KBM-7 (cell line): Measurements from ENCODE around the gene ELMO1.

Source experiments
- DNase-seq: peaks from one replicate; pipeline ENCODE4 v3.0.0-alpha.2; 2015
- in situ Hi-C: fragments of 300-500 bp; cut with MboI; formaldehyde crosslinking; loops from 2 replicates; pipeline ENCODE4 v1.14.3; 2020; ENCODE audit warnings: low sequenced_read_pairs, low pct_unique_long_range_greater_than_20kb, mixed read lengths

Gene ELMO1

DNA sequence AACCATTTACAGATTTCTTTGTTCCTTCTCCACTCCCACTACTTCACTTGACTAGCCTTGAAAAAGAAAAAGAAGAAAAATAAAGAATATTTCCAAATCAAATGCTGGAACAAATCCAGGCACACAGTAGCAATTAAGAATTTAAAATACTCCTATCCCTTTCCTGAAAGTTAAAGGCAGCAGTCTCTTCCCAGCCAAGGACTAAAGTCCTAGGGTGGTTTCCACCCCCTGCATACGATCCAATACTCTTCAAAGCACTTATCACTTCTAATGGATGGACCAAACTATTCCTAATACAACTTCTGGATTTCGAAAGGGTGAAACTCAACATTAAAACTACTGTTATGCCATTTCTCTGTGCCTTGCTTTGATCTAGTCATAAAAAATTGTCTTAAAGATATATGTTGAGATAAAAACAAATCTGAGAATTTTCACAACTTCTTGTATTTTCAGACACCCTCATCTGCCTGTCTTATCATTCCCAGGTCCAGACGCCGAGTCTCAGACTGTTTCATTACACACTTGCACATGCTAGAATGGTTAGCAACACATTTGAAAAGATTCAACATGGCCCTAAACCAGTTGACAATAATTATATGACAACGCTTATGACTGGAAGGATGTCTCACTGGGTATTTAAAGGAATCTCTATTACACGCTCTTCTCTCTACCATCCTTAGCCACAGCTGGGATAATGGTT lies 13.4 kb downstream of the ELMO1 start:
- in situ Hi-C loops: no loop called here
- no peak for DNase-seq

DNA sequence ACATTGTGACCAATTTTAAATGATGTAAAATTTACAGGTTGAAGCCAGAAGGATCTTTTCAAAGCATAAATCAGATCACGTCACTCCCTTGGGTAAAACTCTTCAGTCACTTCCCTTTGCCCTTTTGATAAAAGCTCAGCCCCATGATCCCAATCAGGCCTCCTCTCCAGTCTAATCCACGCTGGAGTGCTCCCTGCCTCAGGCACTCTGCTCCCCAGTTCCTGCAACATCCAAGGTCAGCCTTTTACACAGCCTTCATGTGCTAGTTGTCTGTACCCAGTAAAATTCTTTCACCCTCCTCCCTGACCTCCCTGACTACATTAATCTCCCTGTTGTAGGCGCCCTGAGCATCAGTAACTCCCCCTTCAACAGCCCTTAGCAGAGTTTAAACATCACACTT lies 14.1 kb downstream of the ELMO1 start:
- in situ Hi-C loops: no loop called here

DNA sequence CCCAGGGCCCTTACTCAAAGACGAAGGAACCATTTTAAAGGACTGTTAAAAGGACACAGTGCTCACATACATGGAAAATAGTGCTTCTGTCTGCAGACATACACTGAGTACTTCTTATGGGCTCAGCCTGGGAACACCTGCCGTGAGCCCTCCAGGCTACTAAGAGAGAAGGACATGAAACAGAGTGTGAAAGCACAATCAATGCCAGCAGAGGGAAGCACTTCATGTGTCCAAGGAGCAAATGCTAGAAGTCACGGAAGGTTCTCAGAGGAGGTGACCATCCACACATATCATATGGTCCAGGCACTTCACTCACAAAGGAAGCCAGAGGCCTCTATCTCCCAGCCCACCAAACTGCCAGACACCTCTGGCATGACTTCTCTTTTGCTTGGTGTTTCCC lies 15.5 kb downstream of the ELMO1 start:
- in situ Hi-C loops: no loop called here
- no peak for DNase-seq

More for the DNA sequence above, 14.1 kb downstream of the ELMO1 start:
- no peak for DNase-seq

- in situ Hi-C loops: no loop called here
- no peak for DNase-seq
Observed at GRCh38 chr7:37432281-37432920, 16.3 kb downstream of the ELMO1 start.

- in situ Hi-C loops: no loop called here
- DNase-seq: no peak
Observed at GRCh38 chr7:37431413-37431812, 17.3 kb downstream of the ELMO1 start.

- DNase-seq: no peak
- in situ Hi-C loops: no loop called here
Observed at GRCh38 chr7:37430640-37431039, 18.0 kb downstream of the ELMO1 start.

DNA sequence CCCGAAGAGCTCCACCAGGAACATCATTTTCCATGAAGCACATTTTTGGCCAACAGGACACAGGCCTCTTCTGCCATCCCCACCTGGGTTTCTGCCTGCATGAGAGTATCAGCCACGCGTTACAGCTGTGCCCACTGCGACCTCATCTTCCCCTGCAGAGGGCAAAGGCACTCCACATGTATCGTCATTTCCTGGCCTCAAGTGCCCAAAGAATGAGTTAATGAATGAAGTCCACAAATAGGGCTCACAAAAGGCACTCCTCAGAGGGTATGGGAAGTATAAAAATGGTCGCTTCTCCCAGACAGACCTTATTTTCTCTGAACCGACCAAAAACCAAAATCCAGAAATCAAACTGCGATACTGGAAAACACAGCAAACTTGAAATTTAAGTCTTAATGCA lies 18.5 kb downstream of the ELMO1 start:
- in situ Hi-C loops: no loop called here

GRCh38 chr7:37429435-37429791 lies 19.3 kb downstream of the ELMO1 start:
- no peak for DNase-seq
- in situ Hi-C loops: no loop called here

More for the DNA sequence above, 18.5 kb downstream of the ELMO1 start:
- no peak for DNase-seq

- DNase-seq: no peak
- in situ Hi-C loops: no loop called here
Observed at GRCh38 chr7:37428681-37429434, 19.8 kb downstream of the ELMO1 start.

- in situ Hi-C loops: no loop called here
- no peak for DNase-seq
Observed at GRCh38 chr7:37427276-37427940, 21.3 kb downstream of the ELMO1 start.

DNA sequence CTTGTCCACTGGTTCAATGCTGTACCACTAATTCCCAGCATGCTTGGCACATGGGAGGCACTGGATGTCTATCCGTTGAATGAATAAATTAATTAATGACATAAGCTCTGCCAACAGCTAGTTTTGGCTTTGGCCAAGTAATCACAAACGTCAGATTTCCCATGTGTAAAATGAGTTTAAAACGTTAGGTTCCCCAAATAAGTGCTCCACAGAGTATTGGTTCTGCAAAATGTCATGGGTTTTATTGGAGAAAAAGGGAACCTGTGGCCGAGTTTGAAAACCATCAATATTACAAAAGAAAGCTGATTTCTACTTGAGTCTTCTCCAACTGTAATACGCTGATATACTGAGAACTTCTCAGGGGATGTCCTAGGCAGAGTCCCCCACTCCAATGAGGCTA lies 23.2 kb downstream of the ELMO1 start:
- DNase-seq: no peak
- in situ Hi-C loops: no loop called here

- in situ Hi-C loops: no loop called here
Observed at GRCh38 chr7:37424995-37425394, 23.7 kb downstream of the ELMO1 start.

DNA sequence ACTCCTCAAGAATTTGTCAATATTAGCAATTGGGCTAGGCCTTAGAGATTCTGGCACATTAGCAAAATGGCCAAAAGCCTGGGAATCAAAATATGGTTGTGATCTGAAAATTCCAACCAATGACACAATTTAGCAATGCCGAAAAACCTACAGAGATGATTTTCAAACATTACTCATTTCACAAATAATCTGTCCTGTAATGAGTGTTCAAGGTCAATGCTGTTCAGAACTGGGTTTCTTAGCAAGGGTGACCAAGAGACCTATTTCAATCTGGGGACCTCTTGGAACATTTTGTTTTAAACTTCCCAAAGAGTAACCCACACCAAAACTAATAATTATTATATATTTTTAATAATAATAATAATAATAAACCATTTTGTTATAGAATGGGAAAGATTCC lies 24.1 kb downstream of the ELMO1 start:
- DNase-seq: no peak
- in situ Hi-C loops: no loop called here

More at GRCh38 chr7:37424995-37425394, 23.7 kb downstream of the ELMO1 start:
- DNase-seq: no peak

GRCh38 chr7:37421861-37422500 lies 26.7 kb downstream of the ELMO1 start:
- DNase-seq: no peak
- in situ Hi-C loops: no loop called here

DNA sequence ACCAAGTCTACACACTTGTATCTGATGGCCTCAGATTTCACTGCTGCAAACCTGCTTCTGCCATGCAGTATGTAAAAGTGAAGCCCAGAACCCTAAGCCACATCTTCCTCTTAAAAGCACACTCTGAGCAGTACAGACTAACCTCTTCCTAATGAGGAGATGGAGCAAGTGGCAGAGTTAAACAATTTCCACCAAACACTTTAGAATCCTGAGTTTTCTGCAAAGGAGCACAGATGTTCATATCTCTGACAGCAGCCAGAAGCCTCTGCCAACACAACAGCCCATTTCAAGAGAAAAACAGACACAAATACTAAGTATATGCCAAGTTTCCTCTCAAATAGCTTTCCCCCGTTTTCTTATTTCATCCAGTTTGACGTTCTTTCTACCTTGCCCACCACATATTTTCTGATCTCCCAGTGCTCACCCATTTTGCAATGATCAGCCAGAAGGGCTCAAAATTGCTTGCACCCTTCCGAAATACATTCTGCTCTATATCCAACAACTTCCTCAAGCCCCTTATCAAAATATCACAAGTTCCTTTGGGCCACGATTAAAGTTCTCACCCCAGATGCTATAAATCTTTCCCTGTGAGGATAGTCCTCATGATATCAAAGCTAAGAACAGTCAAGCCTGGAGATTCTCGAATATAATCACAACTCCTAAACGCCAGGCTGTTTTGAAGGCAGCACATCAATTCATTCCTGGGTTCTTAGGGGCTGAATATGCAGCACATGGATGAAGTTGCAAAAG lies 27.5 kb downstream of the ELMO1 start:
- no peak for DNase-seq
- in situ Hi-C loops: no loop called here

GRCh38 chr7:37419496-37419895 lies 29.2 kb downstream of the ELMO1 start:
- in situ Hi-C loops: no loop called here
- DNase-seq: peak; percentile 48

- DNase-seq: no peak
- in situ Hi-C loops: no loop called here
Observed at GRCh38 chr7:37418381-37418780, 30.3 kb downstream of the ELMO1 start.

DNA sequence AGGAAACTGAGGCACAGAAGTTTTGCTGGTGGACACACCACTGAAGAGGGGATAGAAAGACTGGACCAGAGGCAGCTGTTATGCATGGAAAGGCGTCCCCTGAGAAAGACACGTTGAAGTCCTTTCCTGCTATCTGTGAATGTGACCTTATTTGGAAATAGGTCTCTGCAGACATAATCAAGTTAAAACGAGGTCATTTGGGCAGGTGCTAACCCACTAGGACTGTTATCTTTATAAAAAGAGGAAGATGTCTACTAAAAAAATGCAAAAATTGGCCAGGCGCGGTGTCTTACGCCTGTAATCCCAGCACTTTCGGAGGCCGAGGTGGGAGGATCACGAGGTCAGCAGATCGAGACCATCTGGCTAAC lies 31.6 kb downstream of the ELMO1 start:
- in situ Hi-C loops: no loop called here
- no peak for DNase-seq
